ENCODE measurements around the gene LAS1L. TPM values are rescaled to one million over a fixed set of nuclear protein-coding genes. Genes with fewer than 3 reads are reported as not detected.

The LAS1L gene
- total and polyA plus RNA-seq, 2 donors (not counting 3 experiments of a cell fraction or from before 2014, with no cell fraction given): 22.9 to 34.2 TPM

DNA sequence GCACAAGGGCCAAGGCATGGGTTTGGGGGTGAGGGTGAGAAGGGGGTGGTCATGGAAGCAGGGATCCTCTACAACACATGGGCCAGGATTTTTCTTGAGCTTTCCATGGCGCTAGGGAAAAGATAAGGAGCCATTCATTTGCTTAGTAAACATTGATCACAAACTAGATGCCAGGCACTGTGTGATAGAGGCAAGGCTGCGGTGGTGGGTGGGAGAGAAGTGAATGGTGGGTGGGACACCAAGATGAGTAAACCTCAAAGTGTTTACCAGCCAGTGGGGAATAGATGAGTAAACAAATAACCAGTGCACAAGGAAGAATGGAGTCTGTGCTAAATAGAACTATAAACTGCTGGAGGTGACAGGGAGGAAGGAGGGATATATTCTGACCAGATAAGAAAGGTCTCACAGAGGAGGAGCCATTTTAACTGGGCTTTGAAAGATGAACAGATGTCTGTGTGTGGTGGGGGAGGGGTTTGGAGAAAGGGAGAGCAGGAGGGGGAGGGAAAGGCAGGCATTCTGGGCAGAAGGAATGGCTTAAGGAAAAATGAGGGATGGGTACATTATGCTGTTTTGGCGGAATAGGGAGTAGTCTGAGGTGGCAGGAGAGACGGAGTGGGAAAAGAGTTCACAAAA is 48.0 kb upstream of the LAS1L start:
- FAIRE-seq: no peak
- Histone ChIP-seq H3K4me2 (ENCODE audit: insufficient read depth, low read length) (no peak overlapping the region), H3K4me3 (replicated peaks in 1 of 3; ENCODE audit: insufficient read depth in 1 of 3, low read depth in 1 of 3, low read length in 3 of 3) (no peak overlapping the region), H3K4me1 (ENCODE audit: control insufficient read depth, extremely low read depth, insufficient read depth, low read length) (no peaks in the 10 kb centered on the region), H3K9ac (replicated peaks; ENCODE audit: extremely low read depth, insufficient read depth, low read length) (no peak overlapping the region), H3K79me2 (ENCODE audit: control insufficient read depth, insufficient read depth, low read length) (no peaks in the 10 kb centered on the region), H3K36me3 (ENCODE audit: control insufficient read depth in 2 of 2, extremely low read depth in 1 of 2, insufficient read depth in 2 of 2, low read length in 2 of 2) (no peaks in the 10 kb centered on the region), H2AFZ (ENCODE audit: low read depth, low read length) (no peak overlapping the region), H3K27me3 (ENCODE audit: control insufficient read depth in 2 of 2, insufficient read depth in 2 of 2, low read length in 2 of 2) (no peaks in the 10 kb centered on the region), H3K27ac (ENCODE audit: insufficient read depth, low read depth, low read length) (no peak overlapping the region), H4K20me1 (replicated peaks; ENCODE audit: control insufficient read depth, extremely low read depth, insufficient read depth, low read length) (no peaks in the 10 kb centered on the region), H3K9me1 (replicated peaks; ENCODE audit: control insufficient read depth, extremely low read depth, insufficient read depth, low read length) (no peaks in the 10 kb centered on the region), H3K9me3 (replicated peaks; ENCODE audit: control insufficient read depth, insufficient read depth, low read length) (no peaks in the 10 kb centered on the region)
- ChIA-PET CTCF (interaction anchor here (0.7 to 3.3 kb wide), 7 partner anchors 14 to 1149 kb away, joined by 3 to 61 read pairs (median 5); no protein-coding TSS in a partner anchor), POLR2A (interaction anchor here (0.6 to 0.7 kb wide), 2 partner anchors 1096 to 1972 kb away, joined by 3 to 5 read pairs; no protein-coding TSS in a partner anchor)
- dilution Hi-C loops (cut with MboI; ENCODE audit: extremely low pct_ligation_motif_present, low sequenced_read_pairs): no loop called here
- intact Hi-C loops (cut with micrococcal nuclease): loop anchor here (1.0 kb wide), 4 partner anchors 404 to 1147 kb away; no protein-coding TSS in a partner anchor
- no peak for DNase-seq (ENCODE audit: low read depth, low spot score)
- no TSS peak for BruUV-seq (replicated peaks)
- TF ChIP-seq POLR2A (IDR thresholded peaks at IDR 0.05; ENCODE audit: low read depth, low read length): no peak
- no peak for TF ChIP-seq GATA2 (IDR thresholded peaks at IDR 0.05; ENCODE audit: insufficient read depth, insufficient read length, low read depth, low read length)
- no peak for TF ChIP-seq POLR2AphosphoS5 (IDR thresholded peaks at IDR 0.05; ENCODE audit: insufficient read depth, low read depth, low read length)
- TF ChIP-seq, protein P1, sequence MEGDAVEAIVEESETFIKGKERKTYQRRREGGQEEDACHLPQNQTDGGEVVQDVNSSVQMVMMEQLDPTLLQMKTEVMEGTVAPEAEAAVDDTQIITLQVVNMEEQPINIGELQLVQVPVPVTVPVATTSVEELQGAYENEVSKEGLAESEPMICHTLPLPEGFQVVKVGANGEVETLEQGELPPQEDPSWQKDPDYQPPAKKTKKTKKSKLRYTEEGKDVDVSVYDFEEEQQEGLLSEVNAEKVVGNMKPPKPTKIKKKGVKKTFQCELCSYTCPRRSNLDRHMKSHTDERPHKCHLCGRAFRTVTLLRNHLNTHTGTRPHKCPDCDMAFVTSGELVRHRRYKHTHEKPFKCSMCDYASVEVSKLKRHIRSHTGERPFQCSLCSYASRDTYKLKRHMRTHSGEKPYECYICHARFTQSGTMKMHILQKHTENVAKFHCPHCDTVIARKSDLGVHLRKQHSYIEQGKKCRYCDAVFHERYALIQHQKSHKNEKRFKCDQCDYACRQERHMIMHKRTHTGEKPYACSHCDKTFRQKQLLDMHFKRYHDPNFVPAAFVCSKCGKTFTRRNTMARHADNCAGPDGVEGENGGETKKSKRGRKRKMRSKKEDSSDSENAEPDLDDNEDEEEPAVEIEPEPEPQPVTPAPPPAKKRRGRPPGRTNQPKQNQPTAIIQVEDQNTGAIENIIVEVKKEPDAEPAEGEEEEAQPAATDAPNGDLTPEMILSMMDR (IDR thresholded peaks at IDR 0.05; ENCODE audit: extremely low read depth in 1 of 2, insufficient read depth in 1 of 2, low read depth in 1 of 2, low read length in 2 of 2): no peak
- TF ChIP-seq FOS (IDR thresholded peaks at IDR 0.05; ENCODE audit: borderline replicate concordance, insufficient read depth, low read length): no peak
- TF ChIP-seq JUN (IDR thresholded peaks at IDR 0.05; ENCODE audit: borderline replicate concordance, insufficient read depth, insufficient read length, low read depth): no peak
- no peak for TF ChIP-seq MYC (IDR thresholded peaks at IDR 0.05; ENCODE audit: low read depth, low read length)
- TF ChIP-seq, protein P2, sequence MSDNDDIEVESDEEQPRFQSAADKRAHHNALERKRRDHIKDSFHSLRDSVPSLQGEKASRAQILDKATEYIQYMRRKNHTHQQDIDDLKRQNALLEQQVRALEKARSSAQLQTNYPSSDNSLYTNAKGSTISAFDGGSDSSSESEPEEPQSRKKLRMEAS (IDR thresholded peaks at IDR 0.05; ENCODE audit: insufficient read depth, insufficient read length): no peak
- no peak for TF ChIP-seq EZH2 (IDR thresholded peaks at IDR 0.05; ENCODE audit: borderline replicate concordance, low read depth, low read length, severe bottlenecking)

Data from endothelial cell of umbilical vein (primary cell).